SK-N-SH (cell line): Measurements from ENCODE around the gene SUN5.

Experiments used
- CTCF ChIP-seq: fragments of 200-600 bp; sonication (generic); IDR thresholded peaks from 2 replicates; pipeline ENCODE4 v1.6.1; 2017; ENCODE audit warnings: antibody characterized with exemption, mild to moderate bottlenecking, moderate library complexity
- FOSL2 ChIP-seq: IDR thresholded peaks from 2 replicates; pipeline ENCODE4 v1.4.0; 2012; ENCODE audit warnings: low read depth, mild to moderate bottlenecking, moderate library complexity, borderline replicate concordance
- NFIC ChIP-seq: IDR thresholded peaks from 2 replicates; pipeline ENCODE4 v1.4.0; 2012; ENCODE audit warnings: borderline replicate concordance
- POLR2AphosphoS5 ChIP-seq: IDR thresholded peaks from 2 replicates; pipeline ENCODE4 v1.6.1; 2012; ENCODE audit warnings: low read depth, low read length
- REST ChIP-seq: IDR thresholded peaks from 2 replicates; pipeline ENCODE4 v1.6.1; 2012; ENCODE audit warnings: mild to moderate bottlenecking, low read depth, low read length, moderate library complexity
- RFX5 ChIP-seq: IDR thresholded peaks from 2 replicates; pipeline ENCODE4 v1.6.1; 2012; ENCODE audit warnings: mild to moderate bottlenecking, improper control_type of control experiment, low read length

GRCh38 chr20:32970973-32971300 lies 33.3 kb downstream of the SUN5 start:
- TF ChIP-seq FOSL2: no peak
- no peak for TF ChIP-seq CTCF
- TF ChIP-seq REST: no peak
- TF ChIP-seq NFIC: no peak
- no peak for TF ChIP-seq RFX5
- TF ChIP-seq POLR2AphosphoS5: no peak
